Thymus (tissue), 11 donors: Measurements from ENCODE around the gene PGAM4. TPM values are rescaled to one million over a fixed set of nuclear protein-coding genes. Genes with fewer than 3 reads are reported as not detected.

Source experiments
- DNase-seq, 9 donors: peaks; one replicate each; pipeline ENCODE4 v3.0.0-alpha.2; 2013; ENCODE audit warnings: low spot score in 9 of 9, low read depth in 6 of 9, missing footprints in 1 of 9
- H3K27ac ChIP-seq, 2 donors: one replicate each; pipeline ENCODE4 v1.5.1; 2013; ENCODE audit warnings: control low read depth in 1 of 2, low read depth in 1 of 2, low read length in 1 of 2, mild to moderate bottlenecking in 1 of 2, moderate library complexity in 1 of 2
- H3K27me3 ChIP-seq, 2 donors: one replicate each; pipeline ENCODE4 v1.5.1; 2013; ENCODE audit warnings: low read length in 1 of 2; ENCODE audit not compliant: control insufficient read depth in 2 of 2, insufficient read depth in 1 of 2
- H3K36me3 ChIP-seq, 2 donors: one replicate each; pipeline ENCODE4 v1.5.1; 2013; ENCODE audit warnings: low read length in 1 of 2, mild to moderate bottlenecking in 1 of 2, moderate library complexity in 1 of 2; ENCODE audit not compliant: control insufficient read depth in 2 of 2, insufficient read depth in 2 of 2
- H3K4me1 ChIP-seq, 2 donors: one replicate each; pipeline ENCODE4 v1.5.1; 2013; ENCODE audit warnings: low read length in 2 of 2; ENCODE audit not compliant: control insufficient read depth in 2 of 2, insufficient read depth in 2 of 2
- H3K4me3 ChIP-seq, 2 donors: one replicate each; pipeline ENCODE4 v1.5.1; 2013; ENCODE audit warnings: low read length in 2 of 2, control low read depth in 1 of 2, mild to moderate bottlenecking in 1 of 2
- H3K9me3 ChIP-seq, 2 donors: one replicate each; pipeline ENCODE4 v1.5.1; 2013; ENCODE audit warnings: low read length in 1 of 2, mild to moderate bottlenecking in 1 of 2; ENCODE audit not compliant: control insufficient read depth in 2 of 2, insufficient read depth in 1 of 2
- WGBS: extraction: QIAGEN DNeasy Blood & Tissue Kit; methylation state at CpG from one replicate; pipeline ENCODE4 v1.1.7; 2013; 5-methylcytosine and 5-hydroxymethylcytosine counted together
- polyA plus RNA-seq: library from polyadenylated mRNA; stranded (reverse); fragments of 200-250 nt; gene quantifications from one replicate; pipeline ENCODE4 v1.2.3, GENCODE V29; 2013
- total RNA-seq: library from RNA; stranded (reverse); fragments of 120-200 nt; gene quantifications from one replicate; pipeline ENCODE4 v1.2.4, GENCODE V29; 2013
- donor health status: healthy.

PGAM4 gene
- total and polyA plus RNA-seq, 2 donors: 0.14 TPM; not detected in 1

DNA sequence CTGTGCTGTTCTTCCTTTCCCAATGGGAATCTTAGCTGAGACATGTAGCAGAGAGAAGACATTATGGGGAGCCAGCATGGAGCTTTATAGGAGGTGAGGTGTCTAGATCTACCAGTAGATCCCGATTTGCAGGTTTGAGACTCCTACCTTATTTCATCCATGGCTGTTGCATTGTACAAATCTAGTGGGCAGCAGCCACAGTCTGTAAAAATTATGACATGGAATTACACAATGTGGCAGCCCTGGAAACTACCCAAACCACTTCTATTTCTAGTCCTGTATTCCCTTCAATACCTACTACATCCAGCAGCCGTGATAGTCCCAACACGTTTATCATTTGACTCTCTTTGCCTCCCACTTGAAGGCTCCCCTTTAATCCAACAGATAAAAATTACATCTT is 50.9 kb downstream of the PGAM4 start:
- WGBS: 80% methylated on average over 3 of the region's 3 CpGs
- Histone ChIP-seq H3K9me3 (no peaks in the 10 kb centered on the region), H3K27ac (no peak overlapping the region), H3K4me3 (no peak overlapping the region), H3K27me3 (no peaks in the 10 kb centered on the region), H3K4me1 (no peaks in the 10 kb centered on the region), H3K36me3 (no peaks in the 10 kb centered on the region)
- no peak for DNase-seq

Other genes with a start within 250 kb of the PGAM4 start
- 40.7 TPM for gene ATRX, start 183.4 kb downstream of the PGAM4 start, total RNA-seq
- 19.2 TPM for gene ATRX, start 183.4 kb downstream of the PGAM4 start, polyA plus RNA-seq
- 33.1 TPM for gene MAGT1, start 74.2 kb downstream of the PGAM4 start, total RNA-seq
- 25.7 TPM for gene MAGT1, start 74.2 kb downstream of the PGAM4 start, polyA plus RNA-seq
- gene COX7B, start 70.2 kb downstream of the PGAM4 start, total RNA-seq: 637 TPM
- 509 TPM for gene COX7B, start 70.2 kb downstream of the PGAM4 start, polyA plus RNA-seq
- gene ATP7A, start 58.9 kb downstream of the PGAM4 start, total RNA-seq: 9.1 TPM
- 3.7 TPM for gene ATP7A, start 58.9 kb downstream of the PGAM4 start, polyA plus RNA-seq
- 433 TPM for gene PGK1, start 134.6 kb upstream of the PGAM4 start, total RNA-seq
- gene PGK1, start 134.6 kb upstream of the PGAM4 start, polyA plus RNA-seq: 188 TPM
- 19.0 TPM for gene TAF9B, start 170.0 kb upstream of the PGAM4 start, total RNA-seq
- 20.1 TPM for gene TAF9B, start 170.0 kb upstream of the PGAM4 start, polyA plus RNA-seq